Measurements from ENCODE around the gene WNT2.

WNT2 gene

GRCh38 chr7:117322741-117323304 lies at the start of gene WNT2:
Gene WNT2, minus strand, starts transcription at chr7:117323058. Its CDS starts 69 bp downstream, at chr7:117322989.
- no peak for DNase-seq (ENCODE audit: low read depth)

- DNase-seq (ENCODE audit: low read depth) = no peak
Measured at GRCh38 chr7:117372073-117372472, 49.2 kb upstream of the WNT2 start.

GRCh38 chr7:117364339-117365080 lies 41.7 kb upstream of the WNT2 start:
- no peak for DNase-seq (ENCODE audit: low read depth)

DNA sequence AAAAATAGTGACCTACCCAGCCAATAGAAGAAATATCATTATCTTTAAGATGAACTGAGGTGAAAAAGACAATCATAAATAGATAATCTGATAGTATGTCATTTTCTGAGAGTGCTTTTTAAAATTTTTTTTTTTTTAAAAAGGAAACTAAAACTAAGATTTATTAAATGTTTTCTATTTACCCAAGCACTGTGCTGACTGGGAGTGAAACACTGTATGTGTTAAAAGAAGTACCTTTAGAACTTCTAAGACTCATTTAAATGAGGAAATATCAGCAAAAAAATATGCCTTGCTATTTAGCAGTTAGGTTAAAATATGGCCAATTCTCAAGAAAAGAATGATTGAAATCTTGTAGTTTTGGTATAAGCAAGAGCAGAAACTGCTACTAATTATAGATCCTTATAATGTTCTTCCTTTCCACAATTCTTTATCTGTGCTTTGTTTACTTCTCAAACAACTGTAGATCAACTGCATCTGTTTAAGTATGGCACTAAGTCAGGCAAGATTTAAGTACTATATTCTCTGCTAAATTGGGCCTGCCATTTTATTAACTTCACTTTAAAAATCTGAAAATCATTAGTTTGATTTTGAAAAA lies 39.5 kb upstream of the WNT2 start:
- DNase-seq (ENCODE audit: low read depth) = no peak

- DNase-seq (ENCODE audit: low read depth) = no peak
Measured at GRCh38 chr7:117350027-117350426, 27.2 kb upstream of the WNT2 start.

GRCh38 chr7:117349570-117349969 lies 26.7 kb upstream of the WNT2 start:
- DNase-seq (ENCODE audit: low read depth) = no peak

GRCh38 chr7:117347962-117348672 lies 25.3 kb upstream of the WNT2 start:
- DNase-seq (ENCODE audit: low read depth) = no peak

DNA sequence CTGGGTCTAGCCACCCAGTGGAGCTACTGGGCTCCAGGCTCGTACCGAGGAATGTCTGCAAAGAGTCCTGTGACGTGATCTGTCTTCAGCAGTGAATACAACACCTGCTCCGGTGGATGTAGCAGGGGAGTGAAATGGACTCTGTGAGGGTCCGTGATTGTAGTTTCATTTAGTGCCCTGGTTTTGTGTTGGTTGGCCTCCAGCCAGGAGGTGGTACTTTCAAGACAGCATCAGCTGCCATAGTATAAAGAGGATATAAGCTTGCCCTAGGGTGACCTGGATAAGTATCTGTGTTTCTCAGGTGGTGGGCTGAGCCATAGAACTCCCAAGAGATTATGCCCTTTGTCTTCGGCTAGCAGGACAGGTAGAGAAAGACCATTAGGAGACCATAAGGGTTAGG lies 24.6 kb upstream of the WNT2 start:
- DNase-seq (ENCODE audit: low read depth) = no peak

- no peak for DNase-seq (ENCODE audit: low read depth)
Measured at GRCh38 chr7:117346161-117346560, 23.3 kb upstream of the WNT2 start.

DNA sequence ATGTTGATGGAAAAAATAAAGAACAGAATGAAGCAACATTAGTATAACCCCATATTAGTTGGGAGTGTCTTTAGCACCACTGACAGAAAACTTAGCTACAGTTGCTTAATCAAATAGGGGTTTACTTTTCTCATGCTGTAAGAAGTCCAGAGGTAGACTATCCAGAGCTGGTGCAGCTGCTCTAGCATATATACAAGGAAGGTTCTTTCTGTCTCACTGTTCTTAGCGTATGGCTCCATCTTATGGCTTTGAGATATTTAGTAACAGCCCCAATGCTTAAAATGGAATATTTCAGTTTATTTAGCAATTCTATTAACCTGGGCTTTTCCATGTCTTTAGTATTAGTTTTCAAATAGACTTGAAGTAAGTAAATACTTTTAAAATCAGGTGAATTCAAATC lies 15.2 kb upstream of the WNT2 start:
- DNase-seq (ENCODE audit: low read depth) = no peak

GRCh38 chr7:117333168-117333567 lies 10.3 kb upstream of the WNT2 start:
- DNase-seq (ENCODE audit: low read depth) = no peak

DNA sequence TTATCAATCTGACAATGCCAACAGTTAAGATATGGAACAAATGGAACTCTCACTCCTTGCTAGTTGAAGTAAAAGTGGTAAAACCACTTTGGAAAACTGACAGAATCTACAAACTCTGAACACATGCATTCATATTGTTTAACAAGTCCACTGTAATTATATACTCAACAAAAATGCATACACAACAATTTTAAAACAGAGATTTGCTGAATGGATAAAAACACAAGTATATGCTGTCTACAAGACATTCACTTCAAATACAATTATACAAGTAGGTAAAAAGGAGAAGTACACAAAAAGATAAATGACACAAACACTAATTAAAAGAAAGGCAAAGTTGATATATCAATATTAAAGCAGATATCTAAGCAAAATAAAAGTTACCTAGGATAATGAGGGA lies 9.2 kb upstream of the WNT2 start:
- DNase-seq (ENCODE audit: low read depth) = no peak

GRCh38 chr7:117325836-117326235 lies 3.0 kb upstream of the WNT2 start:
- DNase-seq (ENCODE audit: low read depth) = no peak

GRCh38 chr7:117324960-117325359 lies 2.1 kb upstream of the WNT2 start:
- no peak for DNase-seq (ENCODE audit: low read depth)

- no peak for DNase-seq (ENCODE audit: low read depth)
Measured at GRCh38 chr7:117323851-117324711, 1.2 kb upstream of the WNT2 start.

DNA sequence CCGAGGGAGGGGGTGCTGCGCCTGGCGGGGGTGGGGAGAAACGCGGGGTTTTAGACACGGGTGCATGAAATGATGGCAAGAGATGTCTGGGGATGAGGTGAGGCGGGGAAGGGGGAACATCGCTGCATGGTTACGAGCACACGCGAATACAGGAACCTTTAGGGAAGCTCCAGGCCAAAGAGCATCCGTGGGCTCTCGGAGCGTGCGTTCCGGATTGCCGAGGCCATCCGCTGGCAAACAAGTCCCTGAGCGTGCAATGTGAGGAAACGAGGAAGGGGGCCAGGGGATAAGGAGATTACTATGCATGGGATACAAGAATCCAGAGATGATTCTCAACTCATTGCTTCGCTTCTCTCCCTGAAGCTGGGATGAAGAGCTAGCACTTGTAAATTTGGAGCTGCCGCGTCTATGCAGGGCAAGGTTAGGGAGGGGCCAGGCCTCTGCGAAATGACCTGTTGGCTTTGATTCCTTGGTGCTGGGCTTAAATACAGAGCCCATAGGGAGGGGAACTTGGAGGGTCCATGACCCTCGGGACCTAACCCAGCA lies 520 bp upstream of the WNT2 start:
- no peak for DNase-seq (ENCODE audit: low read depth)

DNA sequence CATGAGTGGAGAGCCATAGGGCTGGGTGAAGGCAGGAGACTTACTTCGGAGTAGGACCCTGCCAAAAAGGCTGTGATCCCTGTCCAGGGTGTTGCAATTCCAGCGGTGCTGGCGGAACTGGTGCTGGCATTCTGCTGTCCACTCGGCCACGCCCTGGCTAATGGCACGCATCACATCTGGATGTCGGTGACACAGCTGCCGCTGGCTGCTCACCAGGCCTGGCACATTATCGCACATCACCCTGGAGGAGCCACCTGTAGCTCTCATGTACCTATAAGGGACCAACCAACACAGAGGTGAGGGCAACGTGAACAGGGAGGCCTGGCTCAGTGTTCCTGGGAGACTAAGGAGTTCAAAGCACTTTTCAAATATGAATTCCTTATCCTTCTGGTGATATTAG lies 2.3 kb downstream of the WNT2 start:
- no peak for DNase-seq (ENCODE audit: low read depth)

- DNase-seq (ENCODE audit: low read depth) = no peak
Measured at GRCh38 chr7:117319181-117319580, 3.7 kb downstream of the WNT2 start.

- DNase-seq (ENCODE audit: low read depth) = no peak
Measured at GRCh38 chr7:117313582-117313981, 9.3 kb downstream of the WNT2 start.

DNA sequence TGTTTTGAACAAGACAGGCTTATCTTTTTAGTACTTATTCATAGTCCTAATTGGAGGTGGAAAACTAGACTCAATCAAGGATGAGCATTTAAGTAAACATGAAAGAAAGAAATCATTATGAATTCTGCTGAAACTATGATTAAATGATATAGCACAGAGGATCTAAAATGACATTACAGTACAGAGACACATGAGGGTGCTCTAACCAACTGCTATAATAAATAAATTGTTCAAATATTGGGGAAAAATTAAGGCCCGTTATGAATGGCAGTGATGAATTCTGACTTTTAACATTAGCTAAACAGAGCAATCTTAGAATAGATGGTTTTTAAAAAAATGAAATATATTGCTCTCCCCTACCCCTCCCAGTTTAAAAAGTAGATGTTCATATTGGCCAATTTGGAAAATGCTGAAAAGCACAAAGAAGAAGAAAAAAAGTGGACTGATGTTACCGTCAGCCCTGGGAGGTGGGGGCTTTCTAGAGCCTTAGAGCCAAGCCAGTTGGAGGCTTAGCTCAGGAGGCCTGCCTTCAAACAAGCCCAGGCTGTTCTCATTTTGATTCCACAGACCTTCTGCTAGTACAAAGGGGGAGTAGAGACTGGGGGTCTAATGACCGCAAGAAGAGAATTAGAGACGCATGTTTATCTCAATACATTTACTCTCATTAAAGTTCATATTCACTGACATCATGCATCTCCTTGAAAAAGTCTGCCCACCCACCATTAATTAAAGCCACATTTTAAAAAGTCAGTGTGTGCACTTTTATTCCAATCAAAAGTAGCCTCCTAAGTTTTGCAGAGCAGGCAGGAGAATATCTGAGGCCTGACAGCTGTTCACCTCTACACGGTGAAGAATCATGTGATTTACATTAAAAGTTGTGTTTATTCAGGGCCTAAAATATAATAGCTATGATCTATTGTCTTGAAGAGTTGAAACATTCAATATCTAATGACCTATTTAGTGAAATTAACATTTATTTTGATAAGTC lies 10.0 kb downstream of the WNT2 start:
- DNase-seq (ENCODE audit: low read depth) = no peak
